Gastrocnemius medialis (tissue), 4 donors: Measurements from ENCODE around the gene PLXND1.

Source experiments
- POLR2A ChIP-seq, 2 donors: fragments of 450-650 bp; IDR thresholded peaks; one replicate each; pipeline ENCODE4 v1.6.1; 2017; ENCODE audit warnings: antibody characterized with exemption in 2 of 2, mild to moderate bottlenecking in 2 of 2, moderate library complexity in 2 of 2
- TF ChIP-seq, protein P1 (sequence below), 5 experiments: fragments of 450-650 bp in 3 of 5; fragments of 200-600 bp in 2 of 5; sonication (generic) in 2 of 5; IDR thresholded peaks in 4 of 5; conservative IDR thresholded peaks in 1 of 5; 1 replicate in 4 of 5; 2 replicates in 1 of 5; pipeline ENCODE4 v1.5.1; 2016 to 2019; ENCODE audit warnings: antibody characterized with exemption in 5 of 5, mild to moderate bottlenecking in 3 of 5, moderate library complexity in 3 of 5

DNA sequence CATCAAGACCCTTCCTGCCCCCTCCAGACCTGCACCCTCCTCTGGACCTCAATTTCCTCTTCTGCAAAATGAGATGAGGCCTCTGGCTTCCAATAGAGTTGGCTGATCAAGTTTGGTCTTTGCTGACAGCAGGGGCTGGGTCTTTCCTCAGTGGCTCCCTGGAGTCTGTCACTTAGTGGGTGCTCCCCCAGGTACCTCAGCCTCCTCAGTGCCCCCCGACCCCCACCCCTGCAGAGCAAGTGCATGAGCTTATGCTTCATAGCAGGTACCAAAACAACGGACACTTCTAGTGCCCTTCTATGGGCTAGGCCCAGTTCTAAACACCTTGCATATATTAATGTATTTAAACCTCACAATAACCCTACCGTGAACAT, 6.9 kb upstream of the PLXND1 start:
- TF ChIP-seq POLR2A (IDR thresholded peaks at IDR 0.05) = no peak
- TF ChIP-seq, protein P1, sequence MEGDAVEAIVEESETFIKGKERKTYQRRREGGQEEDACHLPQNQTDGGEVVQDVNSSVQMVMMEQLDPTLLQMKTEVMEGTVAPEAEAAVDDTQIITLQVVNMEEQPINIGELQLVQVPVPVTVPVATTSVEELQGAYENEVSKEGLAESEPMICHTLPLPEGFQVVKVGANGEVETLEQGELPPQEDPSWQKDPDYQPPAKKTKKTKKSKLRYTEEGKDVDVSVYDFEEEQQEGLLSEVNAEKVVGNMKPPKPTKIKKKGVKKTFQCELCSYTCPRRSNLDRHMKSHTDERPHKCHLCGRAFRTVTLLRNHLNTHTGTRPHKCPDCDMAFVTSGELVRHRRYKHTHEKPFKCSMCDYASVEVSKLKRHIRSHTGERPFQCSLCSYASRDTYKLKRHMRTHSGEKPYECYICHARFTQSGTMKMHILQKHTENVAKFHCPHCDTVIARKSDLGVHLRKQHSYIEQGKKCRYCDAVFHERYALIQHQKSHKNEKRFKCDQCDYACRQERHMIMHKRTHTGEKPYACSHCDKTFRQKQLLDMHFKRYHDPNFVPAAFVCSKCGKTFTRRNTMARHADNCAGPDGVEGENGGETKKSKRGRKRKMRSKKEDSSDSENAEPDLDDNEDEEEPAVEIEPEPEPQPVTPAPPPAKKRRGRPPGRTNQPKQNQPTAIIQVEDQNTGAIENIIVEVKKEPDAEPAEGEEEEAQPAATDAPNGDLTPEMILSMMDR (IDR thresholded peaks at IDR 0.05 in 4 of 5, conservative IDR thresholded peaks at IDR 0.05 in 1 of 5) = no peak
